Ishikawa (cell line): ENCODE measurements around the gene KLHDC4.

Experiments
- CEBPB ChIP-seq: IDR thresholded peaks from 2 replicates; pipeline ENCODE4 v1.6.1; 2012
- CREB1 ChIP-seq: IDR thresholded peaks from 2 replicates; pipeline ENCODE4 v1.6.1; 2012; ENCODE audit warnings: low read depth
- EGR1 ChIP-seq: IDR thresholded peaks from 2 replicates; pipeline ENCODE4 v1.6.1; 2012
- EP300 ChIP-seq: IDR thresholded peaks from 2 replicates; pipeline ENCODE4 v1.6.1; 2012; ENCODE audit warnings: borderline replicate concordance
- FOXM1 ChIP-seq: IDR thresholded peaks from 2 replicates; pipeline ENCODE4 v1.6.1; 2012; ENCODE audit warnings: low read depth, borderline replicate concordance
- MAX ChIP-seq: IDR thresholded peaks from 2 replicates; pipeline ENCODE4 v1.6.1; 2012
- NFIC ChIP-seq: IDR thresholded peaks from 2 replicates; pipeline ENCODE4 v1.6.1; 2012
- RAD21 ChIP-seq: IDR thresholded peaks from 2 replicates; pipeline ENCODE4 v1.6.1; 2012; ENCODE audit warnings: low read depth
- REST ChIP-seq: IDR thresholded peaks from 2 replicates; pipeline ENCODE4 v1.6.1; 2012; ENCODE audit warnings: low read depth, mild to moderate bottlenecking
- TAF1 ChIP-seq: IDR thresholded peaks from 2 replicates; pipeline ENCODE4 v1.6.1; 2012; ENCODE audit warnings: low read depth, mild to moderate bottlenecking
- TCF12 ChIP-seq: IDR thresholded peaks from 2 replicates; pipeline ENCODE4 v1.6.1; 2012; ENCODE audit warnings: low read depth
- TEAD4 ChIP-seq: IDR thresholded peaks from 2 replicates; pipeline ENCODE4 v1.6.1; 2012
- USF1 ChIP-seq: IDR thresholded peaks from 2 replicates; pipeline ENCODE4 v1.6.1; 2012
- YY1 ChIP-seq: IDR thresholded peaks from 2 replicates; pipeline ENCODE4 v1.6.1; 2012; ENCODE audit warnings: low read depth
- ZBTB7A ChIP-seq: IDR thresholded peaks from 2 replicates; pipeline ENCODE4 v1.6.1; 2012; ENCODE audit warnings: low read depth

The KLHDC4 gene

GRCh38 chr16:87721622-87722585 lies 43.9 kb downstream of the KLHDC4 start:
- TF ChIP-seq EGR1 (no peak), MAX (no peak), ZBTB7A (no peak), REST (no peak), YY1 (no peak), TCF12 (no peak), EP300 (no peak), CREB1 (no peak), TAF1 (no peak), FOXM1 (no peak), NFIC (no peak), USF1 (no peak), TEAD4 (no peak), CEBPB (no peak), RAD21 (no peak)

- no peak for TF ChIP-seq RAD21
- TF ChIP-seq MAX, result no peak
- no peak for TF ChIP-seq CREB1
- TF ChIP-seq EP300, result no peak
- no peak for TF ChIP-seq TEAD4
- TF ChIP-seq TAF1, result no peak
- no peak for TF ChIP-seq YY1
- no peak for TF ChIP-seq NFIC
- no peak for TF ChIP-seq EGR1
- TF ChIP-seq REST, result no peak
- no peak for TF ChIP-seq ZBTB7A
- TF ChIP-seq TCF12, result no peak
- TF ChIP-seq CEBPB, result no peak
- no peak for TF ChIP-seq FOXM1
- no peak for TF ChIP-seq USF1
These were observed 45.3 kb downstream of the KLHDC4 start for GRCh38 chr16:87720446-87720845.

- TF ChIP-seq YY1 (no peak), FOXM1 (no peak), CEBPB (no peak), CREB1 (no peak), NFIC (no peak)
These were observed 50.1 kb downstream of the KLHDC4 start for GRCh38 chr16:87715658-87716057.

- TF ChIP-seq TEAD4 (no peak), TAF1 (no peak), CREB1 (no peak), TCF12 (no peak), USF1 (no peak), RAD21 (no peak), MAX (no peak), FOXM1 (no peak), ZBTB7A (no peak), EP300 (no peak), YY1 (no peak), NFIC (no peak), CEBPB (no peak), EGR1 (no peak), REST (no peak)
These were observed 50.6 kb downstream of the KLHDC4 start for GRCh38 chr16:87715231-87715630.
